Measurements from ENCODE around the gene ABLIM1. TPM values are rescaled to one million over a fixed set of nuclear protein-coding genes. Genes with fewer than 3 reads are reported as not detected.
A peak's percentile ranks its signal among the peaks of the same experiment; 100 is the strongest.

The ABLIM1 gene
- total RNA-seq, 1 donor from 2014 or later: 87.7 TPM

DNA sequence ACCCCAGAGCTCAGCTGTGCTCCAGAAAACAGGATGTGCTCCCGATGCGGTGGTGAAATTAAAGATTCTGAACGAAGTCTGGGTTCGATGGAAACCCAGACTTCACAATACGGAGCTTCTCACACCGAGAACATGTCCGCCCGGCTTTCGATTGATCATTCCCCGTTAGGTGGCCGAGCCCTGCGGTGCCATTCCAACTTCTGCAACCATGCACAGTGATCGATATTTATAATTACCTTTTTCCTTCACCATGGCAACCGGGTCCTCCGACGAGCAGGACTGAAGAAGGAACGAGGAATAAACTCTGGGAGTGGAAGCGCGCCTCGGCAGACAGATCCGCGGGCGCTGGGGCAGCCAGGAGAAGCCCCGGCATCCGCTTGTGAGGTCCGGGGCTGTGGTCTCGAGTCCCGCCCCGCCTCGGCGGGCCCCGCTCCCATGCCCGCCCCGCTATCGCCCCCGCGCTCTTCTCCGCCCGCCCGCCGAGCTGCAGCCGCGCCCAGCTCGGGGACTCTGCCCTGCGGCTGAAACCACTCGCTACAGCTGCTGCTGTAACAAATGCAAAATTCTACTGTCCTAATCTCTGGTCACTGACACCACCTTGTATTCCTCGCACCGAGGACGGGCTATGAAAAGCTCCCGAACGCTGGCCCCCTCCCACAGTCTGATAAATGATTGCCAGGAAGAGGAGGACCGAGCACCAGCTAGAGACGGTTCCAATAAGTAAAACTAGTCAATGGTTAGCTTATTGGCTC lies 26.2 kb downstream of the ABLIM1 start:
- intact Hi-C loops (cut with DNase I): loop anchor here (2.0 to 10.0 kb wide), 7 partner anchors 51 to 1157 kb away; partner anchors contain the start of genes ATRNL1, FHIP2A and TRUB1
- Histone ChIP-seq H3K9me3 (no peaks in the 10 kb centered on the region), H3K4me3 (peak overlapping the region; percentile 69 to 77), H3K27me3 (no peaks in the 10 kb centered on the region), H3K36me3 (no peaks in the 10 kb centered on the region), H3K27ac (peak overlapping the region; percentile 13 to 70), H3K4me1 (peaks cover 3 to 33% of the 10 kb centered on the region in 2 donors)
- TF ChIP-seq, protein P1, sequence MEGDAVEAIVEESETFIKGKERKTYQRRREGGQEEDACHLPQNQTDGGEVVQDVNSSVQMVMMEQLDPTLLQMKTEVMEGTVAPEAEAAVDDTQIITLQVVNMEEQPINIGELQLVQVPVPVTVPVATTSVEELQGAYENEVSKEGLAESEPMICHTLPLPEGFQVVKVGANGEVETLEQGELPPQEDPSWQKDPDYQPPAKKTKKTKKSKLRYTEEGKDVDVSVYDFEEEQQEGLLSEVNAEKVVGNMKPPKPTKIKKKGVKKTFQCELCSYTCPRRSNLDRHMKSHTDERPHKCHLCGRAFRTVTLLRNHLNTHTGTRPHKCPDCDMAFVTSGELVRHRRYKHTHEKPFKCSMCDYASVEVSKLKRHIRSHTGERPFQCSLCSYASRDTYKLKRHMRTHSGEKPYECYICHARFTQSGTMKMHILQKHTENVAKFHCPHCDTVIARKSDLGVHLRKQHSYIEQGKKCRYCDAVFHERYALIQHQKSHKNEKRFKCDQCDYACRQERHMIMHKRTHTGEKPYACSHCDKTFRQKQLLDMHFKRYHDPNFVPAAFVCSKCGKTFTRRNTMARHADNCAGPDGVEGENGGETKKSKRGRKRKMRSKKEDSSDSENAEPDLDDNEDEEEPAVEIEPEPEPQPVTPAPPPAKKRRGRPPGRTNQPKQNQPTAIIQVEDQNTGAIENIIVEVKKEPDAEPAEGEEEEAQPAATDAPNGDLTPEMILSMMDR (IDR thresholded peaks at IDR 0.05): no peak
- no peak for DNase-seq (ENCODE audit: low spot score in 2 of 2)

DNA sequence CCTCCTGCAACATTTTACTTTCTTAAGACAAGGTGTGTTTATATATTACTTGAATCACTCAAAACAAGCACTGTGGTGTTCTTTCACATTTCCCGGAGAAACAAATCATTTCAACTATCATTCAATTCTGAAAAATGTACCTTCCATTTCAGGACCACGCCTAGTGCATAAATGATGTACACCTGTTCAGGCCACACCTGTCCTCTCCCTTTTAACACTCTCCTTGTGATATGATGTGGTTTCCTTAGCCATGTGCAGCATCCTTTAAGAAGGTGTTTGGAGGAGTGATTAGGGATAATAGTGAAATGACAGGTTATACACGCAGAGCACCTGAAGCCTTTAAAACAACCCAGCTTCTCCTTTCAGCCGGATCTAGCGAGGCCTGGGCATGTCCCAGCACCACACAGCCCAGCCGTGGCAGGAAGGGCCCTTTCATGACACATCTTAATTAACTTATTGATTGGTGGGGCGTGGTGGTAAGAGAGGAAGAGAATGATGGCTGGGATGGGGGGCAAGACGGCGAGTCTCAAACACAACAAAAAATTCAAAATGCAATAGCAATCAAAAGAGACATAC lies 26.9 kb downstream of the ABLIM1 start:
- Histone ChIP-seq H3K27me3 (no peaks in the 10 kb centered on the region), H3K4me1 (peaks cover 3 to 33% of the 10 kb centered on the region in 2 donors), H3K36me3 (no peaks in the 10 kb centered on the region), H3K9me3 (no peaks in the 10 kb centered on the region), H3K27ac (peak overlapping the region in 1 of 2 donors; percentile 70), H3K4me3 (peak overlapping the region; percentile 69 to 77)
- TF ChIP-seq, protein P1 (IDR thresholded peaks at IDR 0.05): no peak
- intact Hi-C loops (cut with DNase I): loop anchor here (5.0 to 10.0 kb wide), 5 partner anchors 54 to 1156 kb away; partner anchors contain the start of genes FHIP2A and TRUB1
- DNase-seq (ENCODE audit: low spot score in 2 of 2): no peak

DNA sequence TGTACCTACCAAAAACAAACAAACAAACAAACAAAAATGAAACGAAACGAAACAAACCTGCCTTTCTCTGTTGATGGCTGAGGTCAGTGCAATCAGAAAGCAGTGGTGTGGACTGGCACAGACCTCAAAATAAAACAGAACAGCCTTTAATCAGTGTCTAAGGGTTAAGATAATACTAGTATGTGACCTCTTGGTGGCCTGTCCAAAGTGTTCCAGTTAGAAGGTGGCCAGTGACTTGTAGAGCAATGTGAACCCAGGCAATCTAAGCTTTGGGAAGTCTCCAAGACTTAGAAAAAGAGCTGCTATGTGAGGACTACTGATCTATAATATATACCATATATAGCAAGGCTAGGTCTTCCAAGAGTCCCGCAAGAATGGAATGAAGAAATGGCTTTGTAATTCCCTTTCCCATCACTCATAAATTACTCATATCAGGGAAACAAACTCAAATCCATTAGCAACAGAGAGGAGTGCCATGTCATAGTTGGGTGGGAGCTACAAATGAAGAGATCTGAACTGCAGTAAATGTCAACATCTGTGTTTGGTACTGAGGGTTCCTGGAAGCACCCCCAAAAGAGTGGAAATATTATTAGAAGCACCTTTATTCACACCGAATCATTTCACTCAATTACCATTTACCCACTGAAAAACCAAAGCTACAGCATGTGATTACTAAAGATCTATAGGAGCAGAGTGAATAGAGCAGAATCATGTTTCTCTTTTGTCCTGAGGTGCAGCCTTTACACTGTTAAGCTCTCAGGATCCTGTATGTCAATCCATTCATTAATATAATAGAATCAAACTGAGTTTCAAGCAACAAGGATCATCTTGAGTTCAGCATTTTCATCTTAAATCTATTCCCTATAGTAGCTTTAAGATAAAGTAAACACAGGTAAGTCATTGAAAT lies 28.0 kb downstream of the ABLIM1 start:
- Histone ChIP-seq H3K9me3 (no peaks in the 10 kb centered on the region), H3K4me3 (no peak overlapping the region), H3K4me1 (peaks cover 3 to 28% of the 10 kb centered on the region in 2 donors), H3K27ac (no peak overlapping the region), H3K27me3 (no peaks in the 10 kb centered on the region), H3K36me3 (no peaks in the 10 kb centered on the region)
- intact Hi-C loops (cut with DNase I): loop anchor here (5.0 to 10.0 kb wide), 5 partner anchors 53 to 1155 kb away; partner anchors contain the start of genes FHIP2A and TRUB1
- DNase-seq (ENCODE audit: low spot score in 2 of 2): no peak
- TF ChIP-seq, protein P1 (IDR thresholded peaks at IDR 0.05): no peak

DNA sequence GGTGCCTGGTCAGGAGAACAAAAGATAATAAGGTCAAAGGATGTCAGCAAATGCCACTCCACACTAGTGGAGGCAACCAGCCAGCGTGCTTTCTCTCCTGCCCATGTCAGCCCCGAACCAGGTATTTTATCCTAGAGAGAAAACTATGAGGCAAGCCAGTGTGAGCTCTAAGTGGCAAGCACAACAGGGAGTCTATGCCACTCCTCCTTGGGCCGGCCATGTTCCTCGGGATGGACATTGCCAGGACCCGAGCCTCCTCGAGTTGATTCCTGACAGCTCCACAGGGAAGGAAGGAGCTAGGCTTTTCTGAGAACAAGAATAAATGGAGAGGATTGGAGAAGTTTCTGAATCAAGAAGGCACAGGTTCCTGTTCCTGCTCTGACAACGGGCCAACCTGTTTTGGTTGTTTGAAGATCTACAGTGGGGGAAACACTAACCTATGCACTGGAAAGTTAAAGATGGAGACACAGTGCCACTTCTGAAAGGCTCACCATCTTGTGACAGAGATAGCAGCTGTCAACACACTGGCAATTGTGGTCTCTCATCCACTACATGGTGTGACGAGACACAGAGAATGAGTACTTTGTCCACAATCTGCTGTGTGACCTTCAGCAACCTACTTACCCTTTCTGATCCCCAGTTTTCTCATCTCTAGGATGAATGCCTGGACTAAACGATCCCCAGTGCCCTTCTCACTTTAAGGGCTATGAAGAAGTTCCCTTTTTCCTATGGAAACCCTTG lies 28.8 kb downstream of the ABLIM1 start:
- Histone ChIP-seq H3K27ac (no peak overlapping the region), H3K4me1 (peaks cover 3 to 25% of the 10 kb centered on the region in 2 donors), H3K4me3 (no peak overlapping the region)

More for the DNA sequence above, 28.8 kb downstream of the ABLIM1 start:
- intact Hi-C loops (cut with DNase I): no loop called here
- no peak for DNase-seq (ENCODE audit: low spot score in 2 of 2)
- Histone ChIP-seq H3K27me3 (no peaks in the 10 kb centered on the region), H3K9me3 (no peaks in the 10 kb centered on the region), H3K36me3 (no peaks in the 10 kb centered on the region)
- TF ChIP-seq, protein P1 (IDR thresholded peaks at IDR 0.05): no peak

Data from ascending aorta (tissue), 2 donors.